A204.1 (cell line): Measurements from ENCODE around the gene PLCG2.
A peak's percentile ranks its signal among the peaks of the same experiment; 100 is the strongest.
"Not testable (repeated sequence)": the region's sequence is repeated elsewhere in the genome, so short reads cannot be mapped to it uniquely, and the experiment has no call there.

Experiments
- FAIRE-seq: peaks from 2 replicates; lab custom pipeline; 2012; peaks lifted over from hg19 to GRCh38; lab: Jason Lieb, UNC

Gene PLCG2

DNA sequence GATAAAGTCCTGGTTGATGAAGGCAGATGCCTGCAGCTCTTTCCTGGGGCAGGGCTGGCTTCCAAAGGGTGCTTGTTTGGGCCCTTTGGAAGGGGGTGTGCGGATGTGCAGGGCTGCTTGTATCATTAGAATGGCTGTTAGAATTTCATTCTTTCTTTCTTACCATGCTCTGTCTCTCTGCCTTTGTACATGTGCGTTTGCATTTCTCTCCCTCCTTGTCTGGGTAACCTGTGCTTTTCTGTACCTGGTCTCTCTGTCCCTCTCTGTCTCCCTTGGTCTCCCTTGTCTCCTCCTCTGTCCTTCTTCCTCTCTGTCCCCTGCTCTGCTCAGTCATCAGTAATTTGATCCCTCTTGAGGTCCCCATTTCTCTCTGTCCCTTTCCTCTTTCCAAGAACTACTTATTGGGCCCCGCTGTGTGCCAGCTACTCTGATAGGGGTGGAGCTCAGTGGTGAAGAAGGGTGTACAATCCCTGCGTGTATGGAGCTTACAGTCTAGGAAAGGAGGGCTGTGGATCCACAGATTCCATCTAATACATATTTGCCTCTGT lies 69.3 kb downstream of the PLCG2 start:
- FAIRE-seq = no peak

DNA sequence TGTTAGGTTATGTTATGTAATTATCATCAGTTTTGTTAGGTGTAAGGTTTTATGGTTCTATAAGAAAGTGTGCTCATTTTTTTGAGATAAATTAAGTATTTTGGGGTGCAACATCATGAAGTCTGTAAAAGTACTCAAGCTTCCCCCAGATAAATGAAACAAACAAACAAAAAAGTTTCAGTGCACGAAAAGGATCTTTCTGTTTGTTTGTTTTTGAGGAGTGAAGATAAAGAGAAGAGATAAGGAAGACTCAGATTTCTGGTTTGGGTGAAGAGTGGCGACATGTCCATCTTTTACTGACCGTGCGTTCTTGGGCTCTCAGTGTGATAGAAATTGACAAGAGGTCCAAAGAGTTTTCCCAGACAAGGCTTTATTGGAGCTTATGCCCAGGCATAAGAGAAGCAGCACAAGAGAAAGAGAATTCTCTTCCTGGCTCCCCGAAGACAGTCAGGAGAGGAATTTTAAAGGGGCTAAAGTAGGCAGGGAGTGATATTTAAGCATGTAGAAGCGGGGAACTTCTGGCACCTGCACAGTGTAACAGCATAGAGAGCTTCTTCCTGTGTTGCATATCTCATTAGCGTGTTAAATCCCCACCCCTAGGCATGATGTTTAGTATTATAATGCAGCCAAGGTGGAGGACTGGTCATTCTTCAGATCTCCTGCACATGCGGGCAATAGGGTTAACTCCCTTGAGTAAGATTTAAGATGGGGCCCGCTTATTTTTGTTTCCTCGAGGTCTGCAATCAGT lies 71.3 kb downstream of the PLCG2 start:
- FAIRE-seq = no peak

DNA sequence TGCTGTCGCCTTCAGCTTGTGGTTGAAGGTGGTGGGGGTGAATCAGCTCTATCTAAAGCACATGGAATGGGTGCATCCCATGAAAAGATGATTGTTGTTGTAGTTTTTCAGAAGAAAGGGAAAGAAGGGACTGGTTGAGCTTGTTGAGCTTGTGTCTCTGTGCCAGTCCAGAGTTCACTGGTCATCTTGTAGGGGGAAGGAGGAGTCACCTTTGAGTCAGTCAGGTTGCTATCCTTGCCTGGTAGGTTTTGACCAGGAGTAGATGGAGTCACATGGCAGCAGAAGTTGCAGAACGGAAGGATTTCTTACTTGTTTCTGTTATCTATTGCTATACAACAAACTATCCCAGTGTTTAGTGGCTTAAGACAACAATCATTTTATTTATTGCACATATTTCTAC lies 73.3 kb downstream of the PLCG2 start:
- no peak for FAIRE-seq

DNA sequence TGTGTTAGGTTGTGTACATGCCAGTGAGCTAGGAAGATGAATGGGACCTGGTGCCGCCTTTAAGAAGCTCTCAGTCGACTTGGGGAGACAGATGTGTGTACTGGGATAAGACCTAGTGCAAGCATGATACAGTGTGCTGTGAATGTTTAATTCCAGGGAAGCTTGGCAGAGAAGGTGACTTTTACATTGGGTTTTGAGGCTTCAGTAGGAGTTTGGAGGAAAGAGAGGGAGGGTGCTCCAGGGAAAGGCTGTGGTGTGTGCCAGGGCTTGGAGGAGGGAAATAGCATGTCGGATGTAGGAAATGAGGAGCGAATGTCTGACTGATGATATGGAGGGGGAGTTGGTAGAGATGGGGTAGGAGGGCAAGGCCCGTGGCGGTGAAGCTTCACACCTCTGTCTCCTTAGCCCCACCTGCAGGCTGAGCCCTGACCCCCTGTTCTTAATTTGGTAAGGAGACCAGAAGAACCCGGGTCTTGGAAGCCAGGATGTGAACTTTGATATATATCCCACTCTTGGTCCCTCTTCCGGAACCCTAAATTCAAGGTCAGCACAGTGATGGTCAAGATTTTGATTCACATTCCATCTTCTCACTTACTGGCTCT lies 76.6 kb downstream of the PLCG2 start:
- no peak for FAIRE-seq

DNA sequence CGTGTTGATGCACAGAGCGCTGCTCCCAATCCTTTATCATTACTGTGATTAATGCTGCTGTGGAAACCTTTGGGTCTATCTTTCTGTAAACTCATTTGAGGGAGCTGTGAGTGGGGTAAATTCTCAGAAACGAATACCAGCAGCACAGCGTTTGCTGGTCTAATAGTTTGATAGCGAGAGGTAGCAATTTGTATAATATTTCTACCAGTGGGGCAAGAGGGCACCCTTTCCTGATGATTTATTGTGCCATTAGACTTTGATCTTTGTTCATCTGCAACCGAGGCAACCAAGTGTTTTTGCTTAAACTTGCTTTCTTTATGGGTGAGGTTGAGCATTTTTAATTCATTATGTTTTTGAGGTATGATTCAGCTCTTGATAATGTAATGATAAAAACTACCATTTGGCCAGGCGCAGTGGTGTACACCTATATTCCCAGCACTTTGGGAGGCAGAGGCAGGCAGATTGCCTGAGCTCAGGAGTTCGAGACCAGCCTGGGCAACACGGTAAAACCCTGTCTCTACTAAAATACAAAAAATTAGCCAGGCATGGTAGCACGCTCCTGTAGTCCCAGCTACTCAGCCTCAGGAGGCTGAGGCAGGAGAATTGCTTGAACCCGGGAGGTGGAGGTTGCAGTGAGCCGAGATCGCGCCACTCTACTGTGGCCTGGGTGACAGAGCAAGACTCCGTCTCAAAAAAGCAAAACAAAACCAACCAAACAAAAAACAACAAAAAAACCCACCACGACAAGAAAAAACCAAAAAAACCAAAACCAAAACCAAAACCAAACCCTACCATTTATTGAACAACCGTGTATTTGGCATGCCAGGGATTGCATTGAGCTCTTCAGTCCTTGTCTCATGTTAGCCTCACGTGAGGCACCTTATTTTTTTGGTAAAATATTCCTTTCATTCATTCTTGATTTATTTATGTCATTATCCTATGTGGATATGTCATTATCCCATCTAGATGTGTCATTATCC lies 81.5 kb downstream of the PLCG2 start:
- FAIRE-seq = no peak

DNA sequence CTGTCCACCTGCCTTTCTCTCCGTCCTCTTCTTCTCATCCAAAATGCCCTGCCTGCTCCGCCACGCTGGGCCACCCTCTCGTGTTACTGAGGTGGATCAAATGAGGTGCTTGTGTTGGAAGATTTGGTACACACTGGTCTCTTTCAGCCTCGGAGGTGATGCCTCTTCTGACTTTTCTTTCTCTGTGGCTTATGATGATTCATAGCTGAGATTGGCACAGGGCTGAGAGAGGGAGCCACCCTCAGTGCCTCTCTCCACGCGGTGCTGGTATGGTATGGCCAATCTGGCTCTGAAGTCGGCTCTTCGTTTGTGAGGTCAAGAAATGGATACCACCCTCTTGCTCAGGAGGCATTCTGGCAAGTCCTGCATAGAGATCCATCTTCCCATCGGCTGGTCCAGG lies 82.4 kb downstream of the PLCG2 start:
- no peak for FAIRE-seq

DNA sequence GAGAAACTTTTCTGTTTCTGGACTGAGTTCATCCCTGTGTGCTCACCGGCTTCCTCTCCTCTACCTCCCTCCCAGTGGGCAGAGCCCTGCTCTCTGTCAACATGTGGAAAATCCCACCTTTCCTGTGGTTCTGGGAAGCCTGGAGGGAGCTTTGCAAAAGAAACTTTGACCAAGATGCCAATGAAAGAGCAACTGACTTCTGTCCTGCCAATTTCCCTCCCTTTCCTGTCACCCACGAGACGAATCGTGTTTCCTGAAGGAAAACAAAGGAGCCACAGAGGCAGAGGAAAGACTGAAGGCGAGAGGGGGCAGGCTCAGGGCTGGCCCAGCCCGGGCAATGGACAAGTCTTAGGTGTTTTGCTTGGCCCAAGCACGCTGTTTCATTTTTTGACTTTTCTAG lies 82.8 kb downstream of the PLCG2 start:
- FAIRE-seq = no peak

DNA sequence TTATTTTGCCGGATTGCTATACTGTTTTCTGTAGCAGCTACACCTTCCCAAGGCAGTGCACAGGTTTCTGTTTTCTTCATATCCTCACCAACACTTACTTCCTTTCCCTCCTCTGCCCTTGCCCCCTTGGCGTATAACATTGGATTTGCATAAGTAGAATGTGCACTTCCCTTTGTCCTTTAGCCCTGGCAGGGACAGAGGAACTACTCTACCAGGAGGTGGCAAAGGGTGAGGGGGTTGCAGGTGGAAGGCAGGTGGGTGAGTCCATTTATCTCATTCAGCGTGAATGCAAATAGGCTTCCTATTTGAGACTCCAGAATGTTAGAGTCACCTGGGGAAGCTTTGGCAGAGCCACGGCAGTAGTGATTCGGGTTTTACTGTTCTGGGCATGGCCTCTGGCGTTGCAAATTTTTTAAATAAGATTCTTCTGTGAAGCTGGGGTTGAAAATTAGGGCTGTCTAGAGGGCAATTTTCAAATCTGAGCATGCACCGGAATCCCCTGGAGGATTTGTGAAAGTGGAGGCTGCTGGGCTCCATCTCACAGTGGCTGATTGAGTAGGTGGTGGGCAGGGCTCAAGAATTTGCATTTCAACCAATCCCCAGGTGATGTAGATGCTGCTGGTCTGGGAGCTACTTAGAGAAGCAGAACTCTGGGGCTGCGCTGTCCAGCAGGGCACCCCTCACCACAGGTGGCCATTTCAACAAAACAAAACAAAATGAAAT lies 84.7 kb downstream of the PLCG2 start:
- no peak for FAIRE-seq

DNA sequence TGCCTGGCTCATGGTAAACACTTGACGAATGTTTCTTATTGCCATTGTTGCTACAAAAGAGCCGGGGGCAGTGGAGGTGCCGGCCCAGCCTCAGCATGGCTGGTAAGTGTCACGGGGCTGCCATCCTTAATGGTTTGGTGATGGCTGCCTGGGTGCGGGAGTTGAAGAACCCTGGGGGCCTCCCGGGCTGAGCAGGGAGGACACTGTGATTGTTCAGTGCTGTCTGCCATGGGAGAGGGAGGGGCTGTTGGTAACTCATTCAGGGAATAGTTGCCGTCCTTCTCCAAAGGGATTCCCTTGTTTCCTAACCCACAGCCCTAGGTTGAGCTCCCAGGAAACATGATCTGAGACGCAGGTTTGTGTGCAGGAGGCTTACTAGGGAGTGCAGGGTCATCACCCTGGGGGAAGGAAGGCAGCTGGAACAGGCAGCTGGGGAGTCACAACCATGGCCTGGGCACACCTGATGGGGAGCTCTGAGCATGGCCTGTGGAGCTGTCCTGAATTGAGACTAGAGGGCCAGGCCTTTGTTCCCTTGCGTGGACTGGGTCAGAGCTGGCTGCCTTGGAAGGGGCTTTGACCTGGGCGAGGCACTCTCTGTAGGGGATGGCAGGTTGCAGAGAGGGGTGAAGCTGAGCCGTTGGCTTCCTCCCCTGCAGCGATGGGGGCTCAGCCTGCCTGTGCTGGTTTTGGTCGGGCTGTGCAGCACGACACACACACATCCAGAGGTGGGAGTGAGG lies 85.7 kb downstream of the PLCG2 start:
- FAIRE-seq = no peak

DNA sequence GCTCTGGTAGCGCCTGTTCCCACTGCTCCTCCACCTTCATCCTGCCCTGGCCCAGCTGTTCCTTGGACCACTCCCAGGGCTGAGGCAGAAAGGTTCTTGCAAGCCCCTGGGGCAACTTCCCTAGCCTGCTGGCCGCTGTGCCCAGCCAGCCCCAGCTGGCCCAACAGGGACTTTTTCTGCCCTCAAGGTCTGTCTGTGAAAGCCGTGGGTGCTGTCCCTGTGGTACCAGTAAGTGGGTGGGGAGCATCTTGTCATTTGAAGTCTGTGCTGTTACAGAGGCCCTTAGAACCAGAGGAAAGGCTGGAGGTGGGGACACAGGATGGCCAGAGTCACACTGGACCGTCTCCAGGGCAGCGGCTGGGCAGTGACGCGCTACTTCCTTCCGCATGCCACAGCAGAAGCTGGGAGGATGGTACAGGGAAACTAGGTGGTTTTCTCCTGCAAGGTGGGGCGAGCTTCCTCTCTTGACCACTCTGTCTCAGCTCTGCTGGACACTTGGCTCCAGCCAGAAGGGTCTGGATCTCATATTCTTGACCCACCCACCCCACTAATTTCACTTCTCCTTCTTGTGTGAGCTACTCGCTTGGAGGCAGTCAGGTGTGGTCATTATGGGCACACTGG lies 87.8 kb downstream of the PLCG2 start:
- no peak for FAIRE-seq

DNA sequence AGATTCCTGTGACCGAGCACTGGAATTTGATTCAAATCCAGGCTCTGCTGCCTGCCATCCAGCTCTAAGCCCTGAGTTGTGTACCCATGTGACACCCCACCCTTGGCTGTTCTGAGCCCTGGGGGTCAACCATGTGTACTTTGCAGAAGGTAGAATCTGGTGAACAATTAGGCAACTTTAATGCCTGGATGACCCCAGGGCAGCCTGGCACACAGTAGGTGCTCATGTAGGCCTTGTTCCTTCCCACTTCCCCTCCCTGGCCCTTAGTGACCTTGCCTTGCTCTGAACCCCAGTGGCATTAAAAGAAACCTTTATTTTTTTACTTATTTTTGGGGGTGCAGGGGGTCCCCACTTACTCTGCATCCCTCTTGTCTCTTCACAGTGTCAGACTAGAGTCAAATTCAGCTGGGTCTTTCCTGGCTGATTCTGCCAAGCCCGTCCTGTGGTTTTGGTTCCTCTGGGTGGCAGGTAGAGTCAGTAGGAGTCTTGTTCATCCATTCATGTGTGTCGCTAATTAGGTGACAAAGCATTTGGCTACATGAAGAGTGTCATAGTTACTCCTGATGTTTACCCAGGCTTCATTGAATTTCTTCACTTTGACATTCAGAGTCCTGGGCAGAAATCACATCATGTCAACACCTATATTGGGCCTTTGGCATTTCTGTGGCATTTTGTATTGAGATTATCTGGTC lies 89.1 kb downstream of the PLCG2 start:
- no peak for FAIRE-seq

DNA sequence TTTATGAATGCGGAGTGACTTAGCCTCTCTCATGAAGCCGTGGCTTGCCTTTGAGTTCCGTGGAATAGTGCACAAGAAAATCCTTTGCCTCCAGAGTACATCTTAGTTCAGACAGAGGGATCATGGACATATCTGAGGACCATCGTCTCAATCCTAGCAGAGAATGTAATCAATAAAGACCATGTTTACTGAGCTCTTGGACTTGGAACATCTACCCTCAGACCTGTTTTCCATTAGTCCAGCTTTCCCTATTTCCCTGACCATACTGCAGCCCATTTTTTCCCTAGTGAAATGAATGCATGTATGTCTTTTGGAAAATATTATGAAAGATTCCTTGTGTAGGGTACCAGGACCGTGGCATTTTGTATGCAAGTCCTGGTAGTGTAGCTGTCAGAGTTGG lies 90.2 kb downstream of the PLCG2 start:
- no peak for FAIRE-seq

DNA sequence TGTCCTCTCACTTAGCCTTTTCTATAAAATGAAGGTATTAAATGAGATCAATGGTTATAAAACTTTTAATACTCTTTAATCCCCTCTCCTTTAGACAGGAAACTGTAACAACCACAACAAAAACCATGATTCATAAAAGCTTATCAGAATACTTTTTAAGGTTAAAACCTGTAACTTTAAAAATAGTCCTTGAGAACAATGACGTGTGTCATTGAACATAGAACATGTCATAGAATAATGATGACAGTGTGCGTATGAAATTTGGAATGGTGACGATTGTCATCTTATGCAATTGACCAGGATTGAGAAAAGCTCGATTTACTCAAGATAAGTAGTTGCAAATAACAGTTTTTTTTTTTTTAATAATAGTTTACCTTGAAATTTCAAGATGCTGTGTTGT lies 94.1 kb downstream of the PLCG2 start:
- no peak for FAIRE-seq

DNA sequence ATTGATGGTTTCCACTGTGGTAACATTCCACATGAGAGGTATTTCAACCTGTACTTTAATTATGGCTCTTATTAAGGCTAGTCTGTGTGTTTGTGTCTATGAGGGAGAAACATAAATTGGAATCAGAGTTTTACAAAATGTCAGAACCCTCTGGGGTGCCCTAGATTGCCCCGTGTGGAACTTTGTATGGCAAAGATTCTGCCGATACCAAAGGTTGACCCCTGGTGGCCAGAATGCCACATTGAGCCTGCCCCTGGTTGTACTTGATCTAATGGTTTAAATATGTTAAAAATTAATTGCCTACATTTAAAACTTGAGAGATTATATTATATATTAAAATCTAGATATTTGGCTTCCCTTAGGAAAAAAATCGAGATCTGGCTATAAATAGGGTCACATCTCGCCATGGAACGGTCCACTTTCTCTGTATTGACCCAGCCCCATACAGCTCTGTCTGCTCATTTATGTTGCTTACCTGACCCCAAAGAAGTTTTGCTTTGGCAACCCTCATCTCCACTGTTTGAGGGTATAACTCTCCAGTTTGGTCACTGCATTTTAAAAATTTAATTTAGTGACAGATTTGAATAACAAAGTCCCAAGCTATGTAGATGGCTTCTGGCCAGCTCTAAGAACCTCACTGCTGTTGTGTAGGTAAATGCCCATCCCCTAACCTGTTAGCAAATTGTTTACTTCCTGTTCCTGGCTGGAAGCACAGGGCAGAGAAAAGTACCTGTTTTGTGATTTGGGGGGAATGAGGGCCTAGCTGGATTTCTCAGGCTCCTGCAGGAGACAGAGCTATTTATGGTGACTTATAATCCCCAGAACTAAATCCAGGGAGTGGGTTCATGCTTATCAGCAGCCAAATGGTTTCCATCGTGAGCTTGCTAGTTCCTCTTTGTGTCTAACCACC lies 95.0 kb downstream of the PLCG2 start:
- peak; percentile 65 for FAIRE-seq

DNA sequence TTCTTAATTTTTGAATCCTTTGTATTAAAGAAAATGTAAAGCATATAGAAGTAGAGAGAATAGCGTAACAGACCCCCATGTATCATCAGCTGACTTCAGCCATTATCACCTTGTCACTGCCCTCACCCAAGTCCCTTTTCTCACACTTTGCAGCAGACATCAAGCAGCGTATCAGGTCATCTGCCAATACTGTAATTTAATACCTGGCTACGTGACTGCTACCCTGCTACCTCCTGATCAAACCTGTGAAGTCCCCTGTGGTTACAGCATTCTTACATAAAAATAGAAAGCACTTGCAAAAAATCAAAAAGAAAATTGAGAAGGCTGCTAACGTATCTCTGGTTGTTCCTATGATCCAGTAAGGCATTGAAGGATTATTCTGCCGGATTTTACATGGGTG lies 96.4 kb downstream of the PLCG2 start:
- no peak for FAIRE-seq

DNA sequence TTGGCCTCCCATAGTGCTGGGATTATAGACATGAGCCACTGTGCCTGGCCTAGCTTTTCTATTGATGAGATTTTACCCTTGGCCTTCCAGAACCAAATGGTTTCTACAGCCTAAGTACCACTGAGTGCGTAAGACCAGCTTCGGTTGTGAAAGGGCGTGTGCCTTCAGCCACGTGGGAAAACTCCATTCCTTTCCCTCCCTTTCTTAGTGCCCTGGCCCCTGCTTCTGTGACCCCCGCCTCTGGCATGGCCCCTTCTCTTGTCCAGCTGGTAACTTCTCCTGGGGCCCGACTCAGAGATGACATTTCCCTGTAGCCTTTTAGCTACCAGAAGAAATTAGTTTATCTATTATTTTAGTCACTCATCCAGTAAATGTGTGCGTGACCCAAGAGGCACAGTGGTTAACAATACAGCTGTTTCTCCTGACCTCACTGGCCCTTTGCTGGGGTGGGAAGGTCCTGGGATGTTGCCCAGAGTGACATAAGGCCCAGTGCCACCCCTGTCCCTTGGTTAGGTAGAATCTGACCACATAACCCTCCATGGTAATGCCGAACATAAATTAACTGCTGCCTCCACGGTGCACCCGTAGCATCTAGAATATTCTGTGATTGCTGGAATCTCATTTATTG lies 97.3 kb downstream of the PLCG2 start:
- no peak for FAIRE-seq

DNA sequence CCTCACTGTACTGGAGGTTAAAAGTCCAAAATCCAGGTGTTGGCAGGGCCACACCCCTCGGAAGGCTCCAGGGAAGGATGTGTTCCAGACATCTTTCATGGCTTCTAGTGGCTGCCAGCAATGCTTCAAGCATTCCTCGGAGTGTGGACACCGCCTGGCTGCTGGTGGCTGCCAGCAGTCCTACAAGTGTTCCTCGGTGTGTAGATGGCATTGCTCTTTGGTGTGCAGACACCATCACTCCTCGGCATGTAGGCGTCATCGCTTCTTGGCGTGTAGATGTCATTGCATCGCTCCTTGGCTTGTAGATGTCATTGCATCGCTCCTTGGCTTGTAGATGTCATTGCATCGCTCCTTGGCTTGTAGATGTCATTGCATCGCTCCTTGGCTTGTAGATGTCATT lies 98.4 kb downstream of the PLCG2 start:
- FAIRE-seq = not testable (repeated sequence)

DNA sequence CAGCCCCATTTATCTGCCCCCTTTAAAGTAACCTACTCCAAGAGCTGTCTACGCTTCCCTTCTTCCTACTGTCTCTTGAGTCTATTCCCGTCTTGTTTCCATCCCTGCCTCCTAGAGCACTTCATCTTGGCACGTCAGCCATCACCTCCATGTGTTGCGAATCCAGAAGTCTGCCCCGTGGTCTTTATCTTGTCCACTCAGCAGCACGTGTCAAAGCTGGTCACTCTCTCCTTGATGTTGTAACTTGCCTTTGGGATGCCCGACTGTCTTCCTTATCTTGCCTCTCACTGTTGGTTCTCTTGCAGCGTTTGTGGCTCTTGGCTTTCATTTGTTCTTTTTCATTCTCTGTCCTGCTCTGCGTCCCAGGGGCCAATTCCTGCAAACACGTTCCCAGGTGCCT lies 99.4 kb downstream of the PLCG2 start:
- no peak for FAIRE-seq

DNA sequence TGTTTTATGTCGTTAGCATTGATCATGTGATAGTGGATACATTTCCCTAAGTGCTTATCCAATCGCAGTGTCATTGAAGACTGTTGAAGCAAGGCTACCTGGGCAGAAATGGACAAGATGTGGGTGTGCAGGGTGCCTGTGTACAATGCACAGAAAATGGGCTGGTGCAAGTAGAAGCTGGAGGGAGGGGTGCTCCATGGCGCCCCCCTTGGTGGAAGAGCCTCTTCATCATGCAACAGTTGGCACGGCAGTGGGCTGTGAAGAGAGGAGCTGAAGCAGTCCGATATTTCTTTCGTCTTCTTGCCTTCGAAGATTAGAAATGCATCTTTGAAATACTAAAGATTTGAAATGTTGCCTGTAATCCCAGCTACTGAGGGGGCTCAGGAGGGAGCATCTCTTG lies 100.5 kb downstream of the PLCG2 start:
- FAIRE-seq = no peak
